BLaER1 treated with 17β-estradiol and CSF1 and Interleukin-3, amounts not matched to agents 10 nM and 100 nM (cell line): Measurements from ENCODE around the gene CLIP1.

Source experiments
- H3K27ac ChIP-seq, 11 experiments: shearing (Covaris generic); formaldehyde crosslinking; 2 replicates each; pipeline ENCODE4 v1.8.1; 2022
- H3K27me3 ChIP-seq, 11 experiments: shearing (Covaris generic); formaldehyde crosslinking; 2 replicates each; pipeline ENCODE4 v1.8.1; 2022
- H3K36me3 ChIP-seq, 11 experiments: shearing (Covaris generic); formaldehyde crosslinking; 2 replicates each; pipeline ENCODE4 v1.8.1; 2022
- H3K4me1 ChIP-seq, 10 experiments: shearing (Covaris generic); formaldehyde crosslinking; 2 replicates each; pipeline ENCODE4 v1.8.1; 2022
- H3K4me2 ChIP-seq, 11 experiments: shearing (Covaris generic); formaldehyde crosslinking; 2 replicates each; pipeline ENCODE4 v1.8.1; 2022
- H3K4me3 ChIP-seq, 10 experiments: shearing (Covaris generic); formaldehyde crosslinking; 2 replicates each; pipeline ENCODE4 v1.8.1; 2022
- H3K9ac ChIP-seq, 11 experiments: shearing (Covaris generic); formaldehyde crosslinking; 2 replicates each; pipeline ENCODE4 v1.8.1; 2022
- H3K9me3 ChIP-seq, 11 experiments: shearing (Covaris generic); formaldehyde crosslinking; replicated peaks in 1 of 11; 2 replicates each; pipeline ENCODE4 v1.8.1; 2022
- H4K20me1 ChIP-seq, 11 experiments: shearing (Covaris generic); formaldehyde crosslinking; 2 replicates each; pipeline ENCODE4 v1.8.1; 2022
- Cebpa-rat ChIP-seq, 11 experiments: shearing (Covaris generic); IDR thresholded peaks; 2 replicates each; pipeline ENCODE4 v1.8.1; 2022

The CLIP1 gene

GRCh38 chr12:122250047-122250446, 172.4 kb downstream of the CLIP1 start:
- no peaks in the 10 kb centered on the region for H3K9me3 ChIP-seq
- H3K4me2 ChIP-seq = no peak overlapping the region
- peaks cover 0 to 21% (median 0%) of the 10 kb centered on the region in 11 experiments; a peak in 6 of 22 replicates for H4K20me1 ChIP-seq
- no peak overlapping the region for H3K4me3 ChIP-seq
- H3K4me1 ChIP-seq = peaks cover 0 to 9% (median 8%) of the 10 kb centered on the region in 10 experiments; a peak in 15 of 20 replicates
- no peaks in the 10 kb centered on the region for H3K27me3 ChIP-seq
- peaks cover 31 to 83% (median 60%) of the 10 kb centered on the region in 11 experiments for H3K36me3 ChIP-seq
- no peak overlapping the region for H3K27ac ChIP-seq
- H3K9ac ChIP-seq = no peak overlapping the region
- TF ChIP-seq Cebpa-rat (IDR thresholded peaks at IDR 0.05) = no peak

- no peak overlapping the region for H3K9ac ChIP-seq
- no peak overlapping the region for H3K27ac ChIP-seq
- H3K4me1 ChIP-seq = peaks cover 0 to 22% (median 17%) of the 10 kb centered on the region in 10 experiments; a peak in 15 of 20 replicates
- peak overlapping the region in 7 of 11 experiments; percentile 1 to 63 (median 42); a peak in 7 of 22 replicates for H3K4me2 ChIP-seq
- no peak for TF ChIP-seq Cebpa-rat (IDR thresholded peaks at IDR 0.05)
- H3K36me3 ChIP-seq = peaks cover 29 to 84% (median 70%) of the 10 kb centered on the region in 11 experiments
- no peak overlapping the region for H3K4me3 ChIP-seq
- H4K20me1 ChIP-seq = peaks cover 0 to 5% (median 0%) of the 10 kb centered on the region in 11 experiments; a peak in 3 of 22 replicates
- H3K9me3 ChIP-seq = no peaks in the 10 kb centered on the region
- no peaks in the 10 kb centered on the region for H3K27me3 ChIP-seq
Observed at GRCh38 chr12:122245553-122245952, 176.9 kb downstream of the CLIP1 start.

GRCh38 chr12:122244565-122245371, 177.7 kb downstream of the CLIP1 start:
- no peak overlapping the region for H3K4me3 ChIP-seq
- H3K4me1 ChIP-seq = peaks cover 0 to 22% (median 17%) of the 10 kb centered on the region in 10 experiments; a peak in 15 of 20 replicates
- H3K9me3 ChIP-seq = no peaks in the 10 kb centered on the region
- H3K27me3 ChIP-seq = no peaks in the 10 kb centered on the region
- H4K20me1 ChIP-seq = peaks cover 0 to 5% (median 0%) of the 10 kb centered on the region in 11 experiments; a peak in 3 of 22 replicates
- H3K27ac ChIP-seq = no peak overlapping the region
- peak overlapping the region in 8 of 11 experiments; percentile 30 to 63 (median 42); a peak in 14 of 22 replicates for H3K4me2 ChIP-seq
- no peak for TF ChIP-seq Cebpa-rat (IDR thresholded peaks at IDR 0.05)
- H3K36me3 ChIP-seq = peaks cover 26 to 84% (median 70%) of the 10 kb centered on the region in 11 experiments
- no peak overlapping the region for H3K9ac ChIP-seq

GRCh38 chr12:122243965-122244364, 178.5 kb downstream of the CLIP1 start:
- Histone ChIP-seq H3K4me3 (no peak overlapping the region), H3K4me2 (peak overlapping the region in 3 of 11 experiments; percentile 42 to 63 (median 56); a peak in 5 of 22 replicates), H3K4me1 (peaks cover 0 to 22% (median 17%) of the 10 kb centered on the region in 10 experiments; a peak in 15 of 20 replicates), H3K9me3 (no peaks in the 10 kb centered on the region), H3K27me3 (no peaks in the 10 kb centered on the region), H4K20me1 (peaks cover 0 to 5% (median 0%) of the 10 kb centered on the region in 11 experiments; a peak in 3 of 22 replicates), H3K27ac (no peak overlapping the region), H3K36me3 (peaks cover 22 to 84% (median 70%) of the 10 kb centered on the region in 11 experiments), H3K9ac (no peak overlapping the region)
- TF ChIP-seq Cebpa-rat (IDR thresholded peaks at IDR 0.05) = no peak

- no peaks in the 10 kb centered on the region for H4K20me1 ChIP-seq
- no peaks in the 10 kb centered on the region for H3K9me3 ChIP-seq
- H3K9ac ChIP-seq = no peak overlapping the region
- H3K27me3 ChIP-seq = no peaks in the 10 kb centered on the region
- H3K4me1 ChIP-seq = peaks cover 0 to under 1% (median 0%) of the 10 kb centered on the region in 10 experiments; a peak in 2 of 20 replicates
- peaks cover 53 to 100% (median 81%) of the 10 kb centered on the region in 11 experiments for H3K36me3 ChIP-seq
- H3K4me2 ChIP-seq = no peak overlapping the region
- no peak overlapping the region for H3K4me3 ChIP-seq
- TF ChIP-seq Cebpa-rat (IDR thresholded peaks at IDR 0.05) = no peak
- H3K27ac ChIP-seq = no peak overlapping the region
Observed at GRCh38 chr12:122238861-122239260, 183.6 kb downstream of the CLIP1 start.

GRCh38 chr12:122235741-122236140, 186.7 kb downstream of the CLIP1 start:
- H3K27ac ChIP-seq = no peak overlapping the region
- H3K4me3 ChIP-seq = no peak overlapping the region
- H4K20me1 ChIP-seq = no peaks in the 10 kb centered on the region; a peak in 1 of 22 replicates
- no peaks in the 10 kb centered on the region for H3K4me1 ChIP-seq
- TF ChIP-seq Cebpa-rat (IDR thresholded peaks at IDR 0.05) = no peak
- H3K9me3 ChIP-seq = no peaks in the 10 kb centered on the region
- peaks cover 67 to 100% (median 87%) of the 10 kb centered on the region in 11 experiments for H3K36me3 ChIP-seq
- H3K27me3 ChIP-seq = no peaks in the 10 kb centered on the region
- no peak overlapping the region for H3K4me2 ChIP-seq
- no peak overlapping the region for H3K9ac ChIP-seq

GRCh38 chr12:122232691-122233090, 189.8 kb downstream of the CLIP1 start:
- no peak overlapping the region for H3K4me3 ChIP-seq
- H3K27ac ChIP-seq = no peak overlapping the region
- H3K27me3 ChIP-seq = no peaks in the 10 kb centered on the region
- no peak overlapping the region for H3K4me2 ChIP-seq
- peaks cover 63 to 90% (median 76%) of the 10 kb centered on the region in 11 experiments for H3K36me3 ChIP-seq
- peaks cover 11 to 16% (median 14%) of the 10 kb centered on the region in 10 experiments for H3K4me1 ChIP-seq
- TF ChIP-seq Cebpa-rat (IDR thresholded peaks at IDR 0.05) = no peak
- H3K9me3 ChIP-seq = no peaks in the 10 kb centered on the region
- H4K20me1 ChIP-seq = peaks cover 0 to 13% (median 2%) of the 10 kb centered on the region in 11 experiments; a peak in 8 of 22 replicates
- H3K9ac ChIP-seq = no peak overlapping the region

GRCh38 chr12:122230798-122231197, 191.7 kb downstream of the CLIP1 start:
- Histone ChIP-seq H3K9ac (no peak overlapping the region; a peak in 1 of 22 replicates), H3K4me2 (no peak overlapping the region), H3K27me3 (no peaks in the 10 kb centered on the region), H3K9me3 (no peaks in the 10 kb centered on the region), H3K4me3 (no peak overlapping the region), H3K36me3 (peaks cover 52 to 71% (median 62%) of the 10 kb centered on the region in 11 experiments), H3K4me1 (peaks cover 25 to 30% (median 29%) of the 10 kb centered on the region in 10 experiments), H4K20me1 (peaks cover 8 to 23% (median 14%) of the 10 kb centered on the region in 11 experiments; a peak in 19 of 22 replicates), H3K27ac (no peak overlapping the region)
- TF ChIP-seq Cebpa-rat (IDR thresholded peaks at IDR 0.05) = no peak

- Histone ChIP-seq H3K4me3 (peak overlapping the region in 8 of 10 experiments; percentile 13 to 60 (median 51); a peak in 15 of 20 replicates), H3K9me3 (no peaks in the 10 kb centered on the region), H3K4me1 (peaks cover 42 to 51% (median 48%) of the 10 kb centered on the region in 10 experiments), H3K4me2 (peak overlapping the region; percentile 88 to 100 (median 94)), H3K27me3 (no peaks in the 10 kb centered on the region), H3K27ac (peak overlapping the region in 8 of 11 experiments; percentile 17 to 71 (median 56); a peak in 12 of 22 replicates), H3K36me3 (peaks cover 41 to 57% (median 50%) of the 10 kb centered on the region in 11 experiments), H4K20me1 (peaks cover 22 to 42% (median 34%) of the 10 kb centered on the region in 11 experiments; a peak in 20 of 22 replicates), H3K9ac (peak overlapping the region in 8 of 11 experiments; percentile 21 to 72 (median 59); a peak in 16 of 22 replicates)
- no peak for TF ChIP-seq Cebpa-rat (IDR thresholded peaks at IDR 0.05)
Observed at GRCh38 chr12:122228092-122228491, 194.4 kb downstream of the CLIP1 start.
